Uterus (tissue), 4 donors: ENCODE results near the gene HMHB1. TPM values are rescaled to one million over a fixed set of nuclear protein-coding genes. Genes with fewer than 3 reads are reported as not detected.

Experiments used
- DNase-seq, 2 donors: peaks; one replicate each; pipeline ENCODE4 v3.0.0-alpha.2; 2019 to 2020
- H3K27ac ChIP-seq, 2 donors: fragments of 200-600 bp; sonication (generic); 1 replicate in 1 of 2; 2 replicates in 1 of 2; pipeline ENCODE4 v1.5.1; 2016 to 2018
- H3K27me3 ChIP-seq, 2 donors: fragments of 200-600 bp; sonication (generic); one replicate each; pipeline ENCODE4 v1.5.1; 2018 to 2019; ENCODE audit warnings: control low read depth in 1 of 2
- H3K36me3 ChIP-seq, 2 donors: fragments of 200-600 bp; sonication (generic); one replicate each; pipeline ENCODE4 v1.5.1; 2019; ENCODE audit warnings: control low read depth in 1 of 2
- H3K4me1 ChIP-seq, 2 donors: fragments of 200-600 bp; sonication (generic); one replicate each; pipeline ENCODE4 v1.5.1; 2018 to 2019; ENCODE audit warnings: control low read depth in 1 of 2
- H3K4me3 ChIP-seq, 2 donors: fragments of 200-600 bp; sonication (generic); 1 replicate in 1 of 2; 2 replicates in 1 of 2; pipeline ENCODE4 v1.5.1; 2018 to 2019; ENCODE audit warnings: mild to moderate bottlenecking in 1 of 2
- H3K9me3 ChIP-seq, 2 donors: fragments of 200-600 bp; sonication (generic); one replicate each; pipeline ENCODE4 v1.5.1; 2019; ENCODE audit warnings: control low read depth in 1 of 2
- POLR2A ChIP-seq, 2 donors: fragments of 450-650 bp; IDR thresholded peaks; one replicate each; pipeline ENCODE4 v1.6.1; 2016; ENCODE audit warnings: antibody characterized with exemption in 2 of 2, mild to moderate bottlenecking in 1 of 2, moderate library complexity in 1 of 2
- intact Hi-C: fragments of 100-400 bp; cut with DNase I; formaldehyde crosslinking; loops from one replicate; pipeline ENCODE4 v1.15.1; 2023; ENCODE audit warnings: low total_unique reads
- total RNA-seq, 4 donors: library from RNA; depleted of rRNA in 3 of 4; stranded (reverse); fragments of >200 nt in 3 of 4; gene quantifications; one replicate each; pipeline versions ENCODE4 v1.1.0 to v1.2.4, GENCODE V29; 2014 to 2023
- TF ChIP-seq, protein P1 (sequence below), 4 experiments: fragments of 200-600 bp in 2 of 4; fragments of 450-650 bp in 2 of 4; sonication (generic) in 2 of 4; IDR thresholded peaks; one replicate each; pipeline ENCODE4 v1.5.1; 2016 to 2019; ENCODE audit warnings: antibody characterized with exemption in 4 of 4, mild to moderate bottlenecking in 2 of 4, moderate library complexity in 1 of 4
- donor health status: DM: yes; HTN: yes; CAD: no.

HMHB1 gene
- total RNA-seq, 4 donors from 2014 or later, result not detected

DNA sequence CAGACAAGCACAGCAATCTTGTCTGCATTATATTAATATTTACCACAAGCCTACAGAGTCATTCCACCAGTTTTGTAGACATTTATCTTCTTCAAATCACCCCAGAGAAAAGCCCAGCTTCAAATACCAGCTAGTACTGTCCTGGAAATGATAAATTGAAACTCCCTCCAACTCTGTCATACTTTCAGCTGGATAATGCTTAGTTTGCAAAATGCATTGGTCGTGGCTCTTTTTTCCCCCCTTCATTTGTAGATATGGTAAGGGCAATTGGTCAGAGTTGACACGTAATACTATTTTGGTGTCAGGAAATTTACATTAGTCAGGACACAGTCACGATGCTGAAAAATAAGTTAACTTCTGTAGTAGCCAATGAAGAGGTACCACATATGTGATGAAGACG lies 21.2 kb downstream of the HMHB1 start:
- no peaks in the 10 kb centered on the region for H3K27me3 ChIP-seq
- no peaks in the 10 kb centered on the region for H3K4me1 ChIP-seq

DNA sequence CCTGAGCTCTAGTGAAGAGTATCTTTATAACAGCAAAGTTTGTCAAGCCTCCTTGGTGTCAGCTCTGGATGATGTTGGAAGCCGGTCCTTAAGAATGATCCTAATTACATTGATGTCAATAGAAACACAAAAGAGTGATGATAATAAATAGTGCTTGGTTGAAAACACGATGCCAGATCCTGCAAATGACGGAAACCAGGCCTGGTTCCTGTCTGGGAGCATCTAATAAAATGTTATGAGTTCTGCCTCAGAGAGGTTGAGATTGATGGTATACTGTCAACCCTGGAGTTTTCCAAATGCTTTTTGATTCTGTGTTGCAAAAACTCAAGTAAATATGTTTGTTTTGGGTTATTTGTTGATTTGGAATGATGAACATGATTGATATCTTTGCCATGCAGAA lies 23.3 kb downstream of the HMHB1 start:
- DNase-seq, result no peak
- Histone ChIP-seq H3K4me1 (no peaks in the 10 kb centered on the region), H3K9me3 (no peaks in the 10 kb centered on the region), H3K27me3 (no peaks in the 10 kb centered on the region), H3K36me3 (no peaks in the 10 kb centered on the region), H3K4me3 (no peak overlapping the region), H3K27ac (no peak overlapping the region)
- intact Hi-C loops, result no loop called here
- no peak for TF ChIP-seq POLR2A (IDR thresholded peaks at IDR 0.05)
- TF ChIP-seq, protein P1, sequence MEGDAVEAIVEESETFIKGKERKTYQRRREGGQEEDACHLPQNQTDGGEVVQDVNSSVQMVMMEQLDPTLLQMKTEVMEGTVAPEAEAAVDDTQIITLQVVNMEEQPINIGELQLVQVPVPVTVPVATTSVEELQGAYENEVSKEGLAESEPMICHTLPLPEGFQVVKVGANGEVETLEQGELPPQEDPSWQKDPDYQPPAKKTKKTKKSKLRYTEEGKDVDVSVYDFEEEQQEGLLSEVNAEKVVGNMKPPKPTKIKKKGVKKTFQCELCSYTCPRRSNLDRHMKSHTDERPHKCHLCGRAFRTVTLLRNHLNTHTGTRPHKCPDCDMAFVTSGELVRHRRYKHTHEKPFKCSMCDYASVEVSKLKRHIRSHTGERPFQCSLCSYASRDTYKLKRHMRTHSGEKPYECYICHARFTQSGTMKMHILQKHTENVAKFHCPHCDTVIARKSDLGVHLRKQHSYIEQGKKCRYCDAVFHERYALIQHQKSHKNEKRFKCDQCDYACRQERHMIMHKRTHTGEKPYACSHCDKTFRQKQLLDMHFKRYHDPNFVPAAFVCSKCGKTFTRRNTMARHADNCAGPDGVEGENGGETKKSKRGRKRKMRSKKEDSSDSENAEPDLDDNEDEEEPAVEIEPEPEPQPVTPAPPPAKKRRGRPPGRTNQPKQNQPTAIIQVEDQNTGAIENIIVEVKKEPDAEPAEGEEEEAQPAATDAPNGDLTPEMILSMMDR (IDR thresholded peaks at IDR 0.05), result no peak

More for the DNA sequence above, 21.2 kb downstream of the HMHB1 start:
- TF ChIP-seq, protein P1 (IDR thresholded peaks at IDR 0.05), result no peak
- TF ChIP-seq POLR2A (IDR thresholded peaks at IDR 0.05), result no peak
- Histone ChIP-seq H3K27ac (no peak overlapping the region), H3K9me3 (no peaks in the 10 kb centered on the region), H3K4me3 (no peak overlapping the region), H3K36me3 (no peaks in the 10 kb centered on the region)
- no peak for DNase-seq
- intact Hi-C loops, result no loop called here

DNA sequence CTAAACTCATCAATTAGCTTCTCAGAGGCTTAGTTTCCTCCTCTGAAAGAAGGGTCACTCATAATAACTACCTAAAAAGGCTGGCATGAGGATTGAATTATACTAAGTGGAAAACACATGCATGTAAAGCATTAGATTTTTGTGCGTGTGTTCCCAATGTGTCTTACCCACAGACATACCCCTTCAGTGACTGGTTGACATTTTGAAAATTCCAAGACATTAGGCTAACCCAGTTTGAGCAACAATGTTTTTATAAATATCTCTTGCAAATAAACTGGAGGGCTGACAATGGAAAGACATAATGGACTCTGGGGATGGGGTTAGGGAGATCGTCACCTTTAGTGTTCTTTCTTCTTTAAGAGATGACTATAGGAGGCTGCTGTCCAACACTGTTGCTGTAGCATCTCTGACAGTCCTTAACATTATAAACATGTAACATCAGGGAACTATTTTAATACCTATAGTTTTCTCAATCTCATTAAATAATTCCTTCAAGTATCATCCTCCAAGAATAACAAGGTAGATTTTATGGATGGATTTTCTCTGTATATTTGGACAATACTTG lies 24.3 kb downstream of the HMHB1 start:
- intact Hi-C loops, result no loop called here
- Histone ChIP-seq H3K4me3 (no peak overlapping the region), H3K36me3 (no peaks in the 10 kb centered on the region), H3K4me1 (no peaks in the 10 kb centered on the region), H3K27ac (no peak overlapping the region), H3K9me3 (no peaks in the 10 kb centered on the region), H3K27me3 (no peaks in the 10 kb centered on the region)
- TF ChIP-seq POLR2A (IDR thresholded peaks at IDR 0.05), result no peak
- TF ChIP-seq, protein P1 (IDR thresholded peaks at IDR 0.05), result no peak
- DNase-seq, result no peak

DNA sequence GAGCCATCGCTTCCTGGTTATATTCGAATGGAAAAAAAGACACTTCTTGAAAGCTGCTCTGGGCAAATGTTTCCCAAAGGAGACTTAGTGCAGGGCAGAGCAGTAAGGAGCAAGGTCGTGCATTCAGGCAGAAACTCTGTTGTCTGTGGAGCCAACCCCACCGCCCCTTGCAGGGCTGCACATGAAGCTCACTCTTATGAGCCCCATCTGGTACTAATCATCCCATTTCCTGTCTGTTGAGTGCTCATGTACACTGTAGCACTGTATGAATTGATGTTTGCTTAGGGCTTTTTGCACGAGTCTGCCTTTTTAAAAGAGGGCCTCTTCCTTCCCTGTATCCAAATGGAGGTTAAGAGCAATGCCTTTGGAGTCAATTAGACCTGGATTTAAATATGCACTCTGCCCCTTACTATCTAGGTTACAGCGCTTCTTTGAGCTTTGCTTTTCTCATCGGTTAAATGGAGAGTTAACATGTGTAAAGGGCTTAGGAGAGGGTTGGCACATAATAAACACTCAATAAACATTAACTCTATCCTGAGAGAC lies 25.4 kb downstream of the HMHB1 start:
- Histone ChIP-seq H3K4me1 (no peaks in the 10 kb centered on the region), H3K36me3 (no peaks in the 10 kb centered on the region), H3K4me3 (no peak overlapping the region), H3K27ac (no peak overlapping the region), H3K9me3 (no peaks in the 10 kb centered on the region), H3K27me3 (no peaks in the 10 kb centered on the region)
- intact Hi-C loops, result no loop called here
- no peak for DNase-seq
- no peak for TF ChIP-seq POLR2A (IDR thresholded peaks at IDR 0.05)
- TF ChIP-seq, protein P1 (IDR thresholded peaks at IDR 0.05), result no peak

DNA sequence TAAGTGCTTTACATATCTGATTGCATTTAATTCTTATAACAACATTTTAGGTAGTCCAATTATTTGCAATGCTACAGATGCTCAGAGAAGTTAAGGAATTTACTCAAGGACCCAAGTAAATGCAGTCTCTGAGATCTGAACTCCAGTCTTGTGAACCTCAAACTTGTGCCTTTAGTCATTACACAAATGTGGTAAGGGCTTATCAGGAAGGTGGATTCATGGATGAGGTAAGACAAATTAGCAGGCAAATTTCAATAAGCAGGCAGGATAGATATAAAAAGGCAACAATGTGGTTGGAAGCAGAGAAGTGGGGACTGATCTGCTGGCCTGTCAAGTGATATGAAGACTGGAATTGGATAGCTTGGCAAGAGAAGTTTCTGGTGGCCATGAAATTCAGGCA lies 29.5 kb downstream of the HMHB1 start:
- no peaks in the 10 kb centered on the region for H3K4me1 ChIP-seq
- no peaks in the 10 kb centered on the region for H3K27me3 ChIP-seq
- H3K4me3 ChIP-seq, result no peak overlapping the region
- no peaks in the 10 kb centered on the region for H3K9me3 ChIP-seq
- H3K36me3 ChIP-seq, result no peaks in the 10 kb centered on the region
- DNase-seq, result no peak
- intact Hi-C loops, result no loop called here
- no peak for TF ChIP-seq POLR2A (IDR thresholded peaks at IDR 0.05)
- TF ChIP-seq, protein P1 (IDR thresholded peaks at IDR 0.05), result no peak
- H3K27ac ChIP-seq, result no peak overlapping the region
